ENCODE data around the gene SH3RF3. TPM values are rescaled to one million over a fixed set of nuclear protein-coding genes. Genes with fewer than 3 reads are reported as not detected.

The SH3RF3 gene
- total and polyA plus RNA-seq, 4 experiments from 2014 or later = 0.26 to 2.2 (median 2.1) TPM; not detected in 1

- Histone ChIP-seq H3K27me3 (ENCODE audit: insufficient read depth, low read length) (no peaks in the 10 kb centered on the region), H3K4me1 (ENCODE audit: insufficient read depth, low read length) (no peaks in the 10 kb centered on the region), H3K9me3 (ENCODE audit: control insufficient read depth in 1 of 2, low read length in 2 of 2) (no peaks in the 10 kb centered on the region), H3K36me3 (ENCODE audit: insufficient read depth, low read length) (no peaks in the 10 kb centered on the region), H3K4me3 (ENCODE audit: low read length in 2 of 2) (no peak overlapping the region), H3K27ac (ENCODE audit: low read depth, low read length) (no peak overlapping the region)
- no peak for DNase-seq
- Mint-ChIP-seq H3K27me3 (peaks cover 9 to 21% of the 10 kb centered on the region in 2 donors), H3K27ac (no peak overlapping the region), H3K9me3 (peaks cover 0 to 5% (median 0%) of the 10 kb centered on the region in 8 donors), H3K4me3 (no peak overlapping the region), H3K4me1 (peaks cover 0 to 2% (median 0%) of the 10 kb centered on the region in 4 donors), H3K36me3 (peaks cover 0 to 3% of the 10 kb centered on the region in 2 donors)
- intact Hi-C loops (cut with micrococcal nuclease) = no loop called here
- ChIA-PET POLR2A (ENCODE audit: partially characterized antibody) (no interaction called here), CTCF (ENCODE audit: partially characterized antibody) (no interaction called here)
Observed at GRCh38 chr2:109164311-109164710, 35.3 kb downstream of the SH3RF3 start.

DNA sequence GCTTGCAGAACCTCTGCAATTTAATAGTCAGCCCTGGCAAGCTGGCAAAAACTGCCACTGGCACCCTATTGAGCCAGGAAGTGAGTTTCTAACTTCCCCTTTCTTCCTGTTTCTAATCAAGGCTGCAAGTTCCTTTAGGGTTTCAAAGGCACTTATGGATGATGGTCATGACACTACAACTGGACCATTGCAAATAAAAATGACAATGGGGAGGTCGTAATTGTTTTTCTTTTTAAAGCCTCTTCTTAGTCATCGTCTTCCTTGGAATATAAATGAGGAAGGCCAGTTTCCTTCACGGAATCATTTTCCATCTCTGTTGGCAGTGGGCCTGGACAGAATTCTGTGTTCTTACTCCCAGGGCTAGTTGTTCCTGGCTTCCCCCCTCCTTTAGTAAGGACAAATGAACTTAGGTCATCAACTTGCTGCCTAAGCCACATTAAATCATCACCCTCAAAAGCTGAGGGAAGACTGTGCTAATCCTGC lies 35.8 kb downstream of the SH3RF3 start:
- DNase-seq = no peak
- Histone ChIP-seq H3K36me3 (ENCODE audit: insufficient read depth, low read length) (no peaks in the 10 kb centered on the region), H3K4me3 (ENCODE audit: low read length in 2 of 2) (no peak overlapping the region), H3K9me3 (ENCODE audit: control insufficient read depth in 1 of 2, low read length in 2 of 2) (no peaks in the 10 kb centered on the region), H3K27ac (ENCODE audit: low read depth, low read length) (no peak overlapping the region), H3K27me3 (ENCODE audit: insufficient read depth, low read length) (no peaks in the 10 kb centered on the region), H3K4me1 (ENCODE audit: insufficient read depth, low read length) (no peaks in the 10 kb centered on the region)
- intact Hi-C loops (cut with micrococcal nuclease) = no loop called here
- Mint-ChIP-seq H3K9me3 (peaks cover 0 to 5% (median 0%) of the 10 kb centered on the region in 8 donors), H3K4me1 (peaks cover 0 to 2% (median 0%) of the 10 kb centered on the region in 4 donors), H3K27me3 (peaks cover 9 to 25% of the 10 kb centered on the region in 2 donors), H3K4me3 (no peak overlapping the region), H3K27ac (no peak overlapping the region), H3K36me3 (peaks cover 0 to 3% of the 10 kb centered on the region in 2 donors)
- CTCF ChIA-PET (ENCODE audit: partially characterized antibody) = no interaction called here
- POLR2A ChIA-PET (ENCODE audit: partially characterized antibody) = no interaction called here

- Mint-ChIP-seq H3K36me3 (peaks cover 0 to 3% of the 10 kb centered on the region in 2 donors), H3K9me3 (peaks cover 0 to 5% (median 0%) of the 10 kb centered on the region in 8 donors), H3K4me3 (no peak overlapping the region), H3K27ac (no peak overlapping the region), H3K27me3 (peaks cover 7 to 14% of the 10 kb centered on the region in 2 donors), H3K4me1 (peaks cover 0 to 2% (median 0%) of the 10 kb centered on the region in 4 donors)
- ChIA-PET CTCF (ENCODE audit: partially characterized antibody) (interaction anchor here (1.0 to 1.9 kb wide), 2 partner anchors 14 to 240 kb away, joined by 3 to 4 read pairs; no protein-coding TSS in a partner anchor), POLR2A (ENCODE audit: partially characterized antibody) (no interaction called here)
- no peaks in the 10 kb centered on the region for H3K36me3 ChIP-seq (ENCODE audit: insufficient read depth, low read length)
- H3K4me3 ChIP-seq (ENCODE audit: low read length in 2 of 2) = no peak overlapping the region
- intact Hi-C loops (cut with micrococcal nuclease) = no loop called here
- no peaks in the 10 kb centered on the region for H3K9me3 ChIP-seq (ENCODE audit: control insufficient read depth in 1 of 2, low read length in 2 of 2)
- H3K27me3 ChIP-seq (ENCODE audit: insufficient read depth, low read length) = no peaks in the 10 kb centered on the region
- no peak for DNase-seq
- no peak overlapping the region for H3K27ac ChIP-seq (ENCODE audit: low read depth, low read length)
- H3K4me1 ChIP-seq (ENCODE audit: insufficient read depth, low read length) = no peaks in the 10 kb centered on the region
Observed at GRCh38 chr2:109166811-109167210, 37.8 kb downstream of the SH3RF3 start.

- no peak overlapping the region for H3K27ac ChIP-seq (ENCODE audit: low read depth, low read length)
- ChIA-PET POLR2A (ENCODE audit: partially characterized antibody) (no interaction called here), CTCF (ENCODE audit: partially characterized antibody) (no interaction called here)
- no peak overlapping the region for H3K4me3 ChIP-seq (ENCODE audit: low read length in 2 of 2)
- no peaks in the 10 kb centered on the region for H3K27me3 ChIP-seq (ENCODE audit: insufficient read depth, low read length)
- no peaks in the 10 kb centered on the region for H3K36me3 ChIP-seq (ENCODE audit: insufficient read depth, low read length)
- peaks cover 7 to 19% of the 10 kb centered on the region in 2 donors for H3K27me3 Mint-ChIP-seq
- H3K27ac Mint-ChIP-seq = no peak overlapping the region
- intact Hi-C loops (cut with micrococcal nuclease) = no loop called here
- peaks cover 0 to 2% (median 0%) of the 10 kb centered on the region in 4 donors for H3K4me1 Mint-ChIP-seq
- no peaks in the 10 kb centered on the region for H3K4me1 ChIP-seq (ENCODE audit: insufficient read depth, low read length)
- H3K4me3 Mint-ChIP-seq = no peak overlapping the region
- DNase-seq = no peak
- peaks cover 0 to 3% of the 10 kb centered on the region in 2 donors for H3K36me3 Mint-ChIP-seq
- no peaks in the 10 kb centered on the region for H3K9me3 ChIP-seq (ENCODE audit: control insufficient read depth in 1 of 2, low read length in 2 of 2)
- H3K9me3 Mint-ChIP-seq = peaks cover 0 to 5% (median 0%) of the 10 kb centered on the region in 8 donors
Observed at GRCh38 chr2:109168086-109168485, 39.1 kb downstream of the SH3RF3 start.

DNA sequence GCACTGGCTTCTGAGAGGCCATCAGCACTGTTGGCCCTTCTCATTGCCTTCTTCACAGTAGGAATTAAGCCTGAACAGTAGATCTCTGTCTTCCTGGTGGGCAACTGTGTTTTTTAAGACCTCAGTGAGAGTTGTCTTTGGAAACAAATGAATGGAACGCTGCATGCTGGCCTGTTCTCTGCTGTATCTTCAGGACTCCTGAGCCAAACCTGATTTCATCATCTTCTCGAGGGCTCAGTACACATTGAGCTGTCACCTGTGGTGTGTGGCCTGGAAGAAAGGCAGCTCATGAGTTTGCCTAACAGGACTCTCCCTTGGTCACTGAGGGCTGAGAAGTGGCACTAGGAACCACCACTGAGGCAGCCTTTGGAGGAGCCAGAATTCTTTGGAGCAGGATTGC lies 39.7 kb downstream of the SH3RF3 start:
- peaks cover 0 to 5% (median 0%) of the 10 kb centered on the region in 8 donors for H3K9me3 Mint-ChIP-seq
- DNase-seq = no peak
- intact Hi-C loops (cut with micrococcal nuclease) = no loop called here
- peaks cover 0 to 4% (median under 1%) of the 10 kb centered on the region in 4 donors for H3K4me1 Mint-ChIP-seq
- no peaks in the 10 kb centered on the region for H3K36me3 ChIP-seq (ENCODE audit: insufficient read depth, low read length)
- no peaks in the 10 kb centered on the region for H3K27me3 ChIP-seq (ENCODE audit: insufficient read depth, low read length)
- H3K4me3 Mint-ChIP-seq = no peak overlapping the region
- H3K9me3 ChIP-seq (ENCODE audit: control insufficient read depth in 1 of 2, low read length in 2 of 2) = no peaks in the 10 kb centered on the region
- H3K27ac ChIP-seq (ENCODE audit: low read depth, low read length) = no peak overlapping the region
- no peak overlapping the region for H3K4me3 ChIP-seq (ENCODE audit: low read length in 2 of 2)
- no peak overlapping the region for H3K27ac Mint-ChIP-seq
- POLR2A ChIA-PET (ENCODE audit: partially characterized antibody) = no interaction called here
- H3K4me1 ChIP-seq (ENCODE audit: insufficient read depth, low read length) = no peaks in the 10 kb centered on the region
- CTCF ChIA-PET (ENCODE audit: partially characterized antibody) = no interaction called here
- H3K27me3 Mint-ChIP-seq = peaks cover 6 to 20% of the 10 kb centered on the region in 2 donors
- H3K36me3 Mint-ChIP-seq = peaks cover 0 to 3% of the 10 kb centered on the region in 2 donors

DNA sequence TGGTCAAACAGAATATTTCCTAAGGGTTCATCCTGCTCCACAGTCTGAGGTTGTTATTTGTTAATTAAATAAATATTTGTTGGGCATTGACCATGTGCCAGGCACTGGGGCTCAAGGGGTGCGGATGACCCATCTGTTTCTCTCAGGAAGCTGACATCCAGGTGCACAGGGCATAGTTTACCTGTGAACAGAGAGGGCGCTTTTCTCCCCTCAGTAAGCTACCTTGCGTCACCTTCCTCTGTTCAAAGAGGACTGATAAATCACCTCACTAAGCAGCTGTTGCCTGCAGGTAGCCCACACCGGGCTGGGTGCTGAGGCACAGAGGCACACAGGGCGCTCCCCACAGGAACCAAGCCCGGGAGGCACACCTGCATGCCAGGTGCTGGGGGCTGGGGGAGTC lies 41.6 kb downstream of the SH3RF3 start:
- Histone ChIP-seq H3K36me3 (ENCODE audit: insufficient read depth, low read length) (no peaks in the 10 kb centered on the region), H3K9me3 (ENCODE audit: control insufficient read depth in 1 of 2, low read length in 2 of 2) (no peaks in the 10 kb centered on the region), H3K4me1 (ENCODE audit: insufficient read depth, low read length) (no peaks in the 10 kb centered on the region), H3K27me3 (ENCODE audit: insufficient read depth, low read length) (no peaks in the 10 kb centered on the region), H3K27ac (ENCODE audit: low read depth, low read length) (no peak overlapping the region), H3K4me3 (ENCODE audit: low read length in 2 of 2) (no peak overlapping the region)
- POLR2A ChIA-PET (ENCODE audit: partially characterized antibody) = no interaction called here
- Mint-ChIP-seq H3K4me1 (peaks cover 0 to 14% (median 6%) of the 10 kb centered on the region in 4 donors), H3K36me3 (peaks cover 0 to 3% of the 10 kb centered on the region in 2 donors), H3K4me3 (no peak overlapping the region), H3K9me3 (peaks cover 0 to 15% (median 0%) of the 10 kb centered on the region in 8 donors), H3K27ac (no peak overlapping the region), H3K27me3 (peaks cover 8 to 28% of the 10 kb centered on the region in 2 donors)
- intact Hi-C loops (cut with micrococcal nuclease) = no loop called here
- no peak for DNase-seq
- CTCF ChIA-PET (ENCODE audit: partially characterized antibody) = no interaction called here

GRCh38 chr2:109171444-109172334 lies 42.7 kb downstream of the SH3RF3 start:
- intact Hi-C loops (cut with micrococcal nuclease) = no loop called here
- POLR2A ChIA-PET (ENCODE audit: partially characterized antibody) = no interaction called here

More at GRCh38 chr2:109171444-109172334, 42.7 kb downstream of the SH3RF3 start:
- peaks cover 11 to 29% of the 10 kb centered on the region in 2 donors for H3K27me3 Mint-ChIP-seq
- Histone ChIP-seq H3K27me3 (ENCODE audit: insufficient read depth, low read length) (no peaks in the 10 kb centered on the region), H3K27ac (ENCODE audit: low read depth, low read length) (no peak overlapping the region), H3K9me3 (ENCODE audit: control insufficient read depth in 1 of 2, low read length in 2 of 2) (no peaks in the 10 kb centered on the region), H3K4me1 (ENCODE audit: insufficient read depth, low read length) (no peaks in the 10 kb centered on the region), H3K36me3 (ENCODE audit: insufficient read depth, low read length) (no peaks in the 10 kb centered on the region), H3K4me3 (ENCODE audit: low read length in 2 of 2) (no peak overlapping the region)
- no peak for DNase-seq
- H3K4me3 Mint-ChIP-seq = no peak overlapping the region
- H3K4me1 Mint-ChIP-seq = peaks cover 0 to 14% (median 6%) of the 10 kb centered on the region in 4 donors
- CTCF ChIA-PET (ENCODE audit: partially characterized antibody) = no interaction called here
- peaks cover 0 to 6% of the 10 kb centered on the region in 2 donors for H3K36me3 Mint-ChIP-seq
- H3K27ac Mint-ChIP-seq = no peak overlapping the region
- peaks cover 0 to 14% (median 0%) of the 10 kb centered on the region in 8 donors for H3K9me3 Mint-ChIP-seq
